GM12872 (cell line): ENCODE measurements around the gene HORMAD2.

ENCODE experiments used
- CTCF ChIP-seq: IDR thresholded peaks from 3 replicates; pipeline ENCODE4 v1.5.1; 2011; ENCODE audit warnings: low read depth, mild to moderate bottlenecking, low read length, moderate library complexity; ENCODE audit not compliant: insufficient read depth

The HORMAD2 gene

GRCh38 chr22:30116362-30117117, 36.3 kb downstream of the HORMAD2 start:
- TF ChIP-seq CTCF: no peak

- no peak for TF ChIP-seq CTCF
Measured at GRCh38 chr22:30117256-30117655, 37.0 kb downstream of the HORMAD2 start.

- no peak for TF ChIP-seq CTCF
Measured at GRCh38 chr22:30118291-30118690, 38.0 kb downstream of the HORMAD2 start.

GRCh38 chr22:30121960-30122359, 41.7 kb downstream of the HORMAD2 start:
- TF ChIP-seq CTCF: no peak

DNA sequence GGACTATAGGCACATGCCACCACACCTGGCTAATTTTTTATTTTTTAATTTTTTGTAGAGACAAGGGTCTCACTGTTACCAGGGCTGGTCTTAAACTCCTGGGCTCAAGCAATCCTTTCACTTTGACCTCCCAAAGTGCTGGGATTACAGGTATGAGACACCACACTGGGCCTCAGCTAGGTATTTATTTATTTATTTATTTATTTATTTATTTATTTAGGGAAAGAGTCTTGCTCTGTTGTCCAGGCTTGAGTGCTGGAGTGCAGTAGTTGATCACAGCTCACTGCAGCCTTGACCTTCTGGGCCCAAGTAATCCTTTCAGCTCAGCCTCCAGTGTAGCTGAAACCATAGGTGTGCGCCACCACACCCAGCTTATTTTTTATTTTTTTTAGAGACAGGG, 43.2 kb downstream of the HORMAD2 start:
- no peak for TF ChIP-seq CTCF

- no peak for TF ChIP-seq CTCF
Measured at GRCh38 chr22:30127749-30128166, 47.5 kb downstream of the HORMAD2 start.

- TF ChIP-seq CTCF: no peak
Measured at GRCh38 chr22:30128511-30128910, 48.2 kb downstream of the HORMAD2 start.
